ENCODE measurements around the gene TRAPPC14. TPM values are rescaled to one million over a fixed set of nuclear protein-coding genes. Genes with fewer than 3 reads are reported as not detected.

Gene TRAPPC14
- total and polyA plus RNA-seq, 4 donors = 9.4 to 54.1 (median 31.0) TPM

GRCh38 chr7:100175296-100175935 is 16.9 kb upstream of the TRAPPC14 start:
- peaks cover 23% of the 10 kb centered on the region for H3K36me3 ChIP-seq (ENCODE audit: control insufficient read depth, insufficient read depth, low read length)
- no peaks in the 10 kb centered on the region for H3K9me3 ChIP-seq (ENCODE audit: control insufficient read depth, insufficient read depth, low read length)
- H3K27me3 ChIP-seq (ENCODE audit: control insufficient read depth, insufficient read depth, low read length) = peaks cover 2% of the 10 kb centered on the region
- H3K27ac ChIP-seq (ENCODE audit: low read depth, low read length) = no peak overlapping the region
- DNase-seq (ENCODE audit: low read depth in 4 of 6, low spot score in 6 of 6) = no peak
- no peak overlapping the region for H3K4me3 ChIP-seq (ENCODE audit: low read depth, low read length)
- WGBS (ENCODE audit: insufficient coverage) = 74% methylated on average over 10 of the region's 14 CpGs
- peaks cover 36% of the 10 kb centered on the region for H3K4me1 ChIP-seq (ENCODE audit: control insufficient read depth, insufficient read depth, low read length)

- 88% methylated on average over 3 of the region's 5 CpGs for WGBS (ENCODE audit: insufficient coverage)
- DNase-seq (ENCODE audit: low read depth in 4 of 6, low spot score in 6 of 6) = no peak
- Histone ChIP-seq H3K9me3 (ENCODE audit: control insufficient read depth, insufficient read depth, low read length) (no peaks in the 10 kb centered on the region), H3K4me1 (ENCODE audit: control insufficient read depth, insufficient read depth, low read length) (peaks cover 44% of the 10 kb centered on the region), H3K27me3 (ENCODE audit: control insufficient read depth, insufficient read depth, low read length) (peaks cover 2% of the 10 kb centered on the region), H3K27ac (ENCODE audit: low read depth, low read length) (no peak overlapping the region), H3K36me3 (ENCODE audit: control insufficient read depth, insufficient read depth, low read length) (peaks cover 28% of the 10 kb centered on the region), H3K4me3 (ENCODE audit: low read depth, low read length) (no peak overlapping the region)
Measured at GRCh38 chr7:100174582-100174981, 16.1 kb upstream of the TRAPPC14 start.

- DNase-seq (ENCODE audit: low read depth in 4 of 6, low spot score in 6 of 6) = no peak
- no peak overlapping the region for H3K27ac ChIP-seq (ENCODE audit: low read depth, low read length)
- peaks cover 28% of the 10 kb centered on the region for H3K36me3 ChIP-seq (ENCODE audit: control insufficient read depth, insufficient read depth, low read length)
- 87% methylated on average over 8 of the region's 11 CpGs for WGBS (ENCODE audit: insufficient coverage)
- H3K4me3 ChIP-seq (ENCODE audit: low read depth, low read length) = no peak overlapping the region
- H3K27me3 ChIP-seq (ENCODE audit: control insufficient read depth, insufficient read depth, low read length) = peaks cover 2% of the 10 kb centered on the region
- no peaks in the 10 kb centered on the region for H3K9me3 ChIP-seq (ENCODE audit: control insufficient read depth, insufficient read depth, low read length)
- H3K4me1 ChIP-seq (ENCODE audit: control insufficient read depth, insufficient read depth, low read length) = peaks cover 50% of the 10 kb centered on the region
Measured at GRCh38 chr7:100173806-100174495, 15.4 kb upstream of the TRAPPC14 start.

- peaks cover 28% of the 10 kb centered on the region for H3K36me3 ChIP-seq (ENCODE audit: control insufficient read depth, insufficient read depth, low read length)
- DNase-seq (ENCODE audit: low read depth in 4 of 6, low spot score in 6 of 6) = no peak
- H3K9me3 ChIP-seq (ENCODE audit: control insufficient read depth, insufficient read depth, low read length) = no peaks in the 10 kb centered on the region
- H3K27me3 ChIP-seq (ENCODE audit: control insufficient read depth, insufficient read depth, low read length) = peaks cover 10% of the 10 kb centered on the region
- no peak overlapping the region for H3K4me3 ChIP-seq (ENCODE audit: low read depth, low read length)
- no peak overlapping the region for H3K27ac ChIP-seq (ENCODE audit: low read depth, low read length)
- WGBS (ENCODE audit: insufficient coverage) = 28% methylated on average over 19 of the region's 22 CpGs
- H3K4me1 ChIP-seq (ENCODE audit: control insufficient read depth, insufficient read depth, low read length) = peaks cover 57% of the 10 kb centered on the region
Measured at GRCh38 chr7:100171840-100172239, 13.3 kb upstream of the TRAPPC14 start.

GRCh38 chr7:100171087-100171681 is 12.7 kb upstream of the TRAPPC14 start:
- 5% methylated on average over 61 of the region's 61 CpGs for WGBS (ENCODE audit: insufficient coverage)

GRCh38 chr7:100170101-100170897 is 11.8 kb upstream of the TRAPPC14 start:
- Histone ChIP-seq H3K27me3 (ENCODE audit: control insufficient read depth, insufficient read depth, low read length) (peaks cover 16% of the 10 kb centered on the region), H3K9me3 (ENCODE audit: control insufficient read depth, insufficient read depth, low read length) (no peaks in the 10 kb centered on the region), H3K36me3 (ENCODE audit: control insufficient read depth, insufficient read depth, low read length) (peaks cover 25% of the 10 kb centered on the region), H3K4me1 (ENCODE audit: control insufficient read depth, insufficient read depth, low read length) (peaks cover 53% of the 10 kb centered on the region), H3K27ac (ENCODE audit: low read depth, low read length) (no peak overlapping the region), H3K4me3 (ENCODE audit: low read depth, low read length) (no peak overlapping the region)
- no peak for DNase-seq (ENCODE audit: low read depth in 4 of 6, low spot score in 6 of 6)
- WGBS (ENCODE audit: insufficient coverage) = 66% methylated on average over 3 of the region's 11 CpGs

More at GRCh38 chr7:100171087-100171681, 12.7 kb upstream of the TRAPPC14 start:
- DNase-seq (ENCODE audit: low read depth in 4 of 6, low spot score in 6 of 6) = peak in 2 of 6 donors; percentile 35 to 36
- Histone ChIP-seq H3K4me3 (ENCODE audit: low read depth, low read length) (peak overlapping the region; percentile 33), H3K27me3 (ENCODE audit: control insufficient read depth, insufficient read depth, low read length) (peaks cover 14% of the 10 kb centered on the region), H3K27ac (ENCODE audit: low read depth, low read length) (no peak overlapping the region), H3K4me1 (ENCODE audit: control insufficient read depth, insufficient read depth, low read length) (peaks cover 60% of the 10 kb centered on the region), H3K36me3 (ENCODE audit: control insufficient read depth, insufficient read depth, low read length) (peaks cover 28% of the 10 kb centered on the region), H3K9me3 (ENCODE audit: control insufficient read depth, insufficient read depth, low read length) (no peaks in the 10 kb centered on the region)

- 52% methylated on average over 3 of the region's 11 CpGs for WGBS (ENCODE audit: insufficient coverage)
- no peaks in the 10 kb centered on the region for H3K9me3 ChIP-seq (ENCODE audit: control insufficient read depth, insufficient read depth, low read length)
- peak overlapping the region; percentile 50 for H3K27ac ChIP-seq (ENCODE audit: low read depth, low read length)
- H3K27me3 ChIP-seq (ENCODE audit: control insufficient read depth, insufficient read depth, low read length) = peaks cover 16% of the 10 kb centered on the region
- peaks cover 21% of the 10 kb centered on the region for H3K36me3 ChIP-seq (ENCODE audit: control insufficient read depth, insufficient read depth, low read length)
- H3K4me1 ChIP-seq (ENCODE audit: control insufficient read depth, insufficient read depth, low read length) = peaks cover 53% of the 10 kb centered on the region
- H3K4me3 ChIP-seq (ENCODE audit: low read depth, low read length) = no peak overlapping the region
- peak in 1 of 6 donors; percentile 29 for DNase-seq (ENCODE audit: low read depth in 4 of 6, low spot score in 6 of 6)
Measured at GRCh38 chr7:100169147-100169850, 10.8 kb upstream of the TRAPPC14 start.

GRCh38 chr7:100167912-100168323 is 9.4 kb upstream of the TRAPPC14 start:
- Histone ChIP-seq H3K36me3 (ENCODE audit: control insufficient read depth, insufficient read depth, low read length) (peaks cover 8% of the 10 kb centered on the region), H3K27me3 (ENCODE audit: control insufficient read depth, insufficient read depth, low read length) (peaks cover 16% of the 10 kb centered on the region), H3K4me3 (ENCODE audit: low read depth, low read length) (peak overlapping the region; percentile 54), H3K9me3 (ENCODE audit: control insufficient read depth, insufficient read depth, low read length) (no peaks in the 10 kb centered on the region), H3K4me1 (ENCODE audit: control insufficient read depth, insufficient read depth, low read length) (peaks cover 55% of the 10 kb centered on the region), H3K27ac (ENCODE audit: low read depth, low read length) (peak overlapping the region; percentile 50)
- 3% methylated on average over 10 of the region's 11 CpGs for WGBS (ENCODE audit: insufficient coverage)
- no peak for DNase-seq (ENCODE audit: low read depth in 4 of 6, low spot score in 6 of 6)
